Neural progenitor cell (in vitro differentiated cells): ENCODE results near the gene DIPK1B. TPM values are rescaled to one million over a fixed set of nuclear protein-coding genes. Genes with fewer than 3 reads are reported as not detected.

Source experiments
- DNase-seq: peaks from one replicate; pipeline ENCODE4 v3.0.0-alpha.2; 2016; ENCODE audit warnings: low spot score
- H2AFZ ChIP-seq: fragments of 200-600 bp; sonication (generic); replicated peaks from 2 replicates; pipeline ENCODE4 v1.6.1; 2016; ENCODE audit warnings: antibody characterized with exemption
- H3F3A ChIP-seq: fragments of 200-600 bp; sonication (generic); 2 replicates; pipeline ENCODE4 v1.6.1; 2016; ENCODE audit warnings: antibody characterized with exemption, low read depth
- H3K27ac ChIP-seq: fragments of 200-600 bp; sonication (generic); 2 replicates; pipeline ENCODE4 v1.5.1; 2016; ENCODE audit warnings: mild to moderate bottlenecking
- H3K27me3 ChIP-seq: fragments of 200-600 bp; sonication (generic); 2 replicates; pipeline ENCODE4 v1.6.1; 2016; ENCODE audit warnings: mild to moderate bottlenecking, moderate library complexity
- H3K36me3 ChIP-seq: fragments of 200-600 bp; sonication (generic); 2 replicates; pipeline ENCODE4 v1.5.1; 2016
- H3K4me1 ChIP-seq: fragments of 200-600 bp; sonication (generic); 2 replicates; pipeline ENCODE4 v1.6.1; 2016; ENCODE audit warnings: mixed run types
- H3K4me2 ChIP-seq: fragments of 200-600 bp; sonication (generic); 2 replicates; pipeline ENCODE4 v1.6.1; 2016
- H3K4me3 ChIP-seq: fragments of 200-600 bp; sonication (generic); 2 replicates; pipeline ENCODE4 v1.5.1; 2016
- H3K79me2 ChIP-seq: fragments of 200-600 bp; sonication (generic); 2 replicates; pipeline ENCODE4 v1.6.1; 2016; ENCODE audit warnings: low read depth
- H3K9ac ChIP-seq: fragments of 200-600 bp; sonication (generic); 2 replicates; pipeline ENCODE4 v1.6.1; 2016
- H3K9me3 ChIP-seq: fragments of 200-600 bp; sonication (generic); 2 replicates; pipeline ENCODE4 v1.5.1; 2016; ENCODE audit warnings: low read depth
- H4K20me1 ChIP-seq: fragments of 200-600 bp; sonication (generic); 2 replicates; pipeline ENCODE4 v1.6.1; 2016; ENCODE audit warnings: low read depth
- H3K27ac Mint-ChIP-seq: 3 replicates; pipeline ENCODE4 v1.8.0; 2021; ENCODE audit warnings: mixed read lengths
- H3K27me3 Mint-ChIP-seq: 2 replicates; pipeline ENCODE4 v1.8.0; 2022; ENCODE audit warnings: low read depth, mild to moderate bottlenecking, inconsistent platforms, moderate library complexity, mixed read lengths; ENCODE audit not compliant: insufficient read depth
- H3K36me3 Mint-ChIP-seq: 3 replicates; pipeline ENCODE4 v1.8.0; 2021; ENCODE audit warnings: mixed read lengths
- H3K4me1 Mint-ChIP-seq: 3 replicates; pipeline ENCODE4 v1.8.0; 2021; ENCODE audit warnings: mixed read lengths
- H3K4me3 Mint-ChIP-seq: 3 replicates; pipeline ENCODE4 v1.8.0; 2021; ENCODE audit warnings: mild to moderate bottlenecking, moderate library complexity, mixed read lengths
- H3K9me3 Mint-ChIP-seq: 3 replicates; pipeline ENCODE4 v1.8.0; 2020; ENCODE audit warnings: mixed read lengths
- CTCF ChIP-seq: fragments of 200-600 bp; sonication (generic); IDR thresholded peaks from 2 replicates; pipeline ENCODE4 v1.5.1; 2017; ENCODE audit warnings: antibody characterized with exemption, mild to moderate bottlenecking
- EZH2 ChIP-seq: fragments of 200-600 bp; sonication (generic); IDR thresholded peaks from 2 replicates; pipeline ENCODE4 v1.6.1; 2017; ENCODE audit warnings: antibody characterized with exemption, mild to moderate bottlenecking, moderate library complexity
- EZH2phosphoT487 ChIP-seq: fragments of 200-600 bp; sonication (generic); IDR thresholded peaks from 2 replicates; pipeline ENCODE4 v1.6.1; 2017; ENCODE audit warnings: antibody characterized with exemption
- total RNA-seq: library from RNA; depleted of rRNA; stranded (reverse); fragments of >200 nt; gene quantifications from 2 replicates; pipeline ENCODE4 v1.2.3, GENCODE V29; 2015; ENCODE audit warnings: low replicate concordance

Gene DIPK1B
- total RNA-seq, 1 donor from 2014 or later, result 11.8 TPM

GRCh38 chr9:136685790-136686533 lies 26.4 kb upstream of the DIPK1B start:
- Mint-ChIP-seq H3K9me3 (no peaks in the 10 kb centered on the region), H3K36me3 (no peaks in the 10 kb centered on the region), H3K4me3 (peak overlapping the region; percentile 86), H3K27ac (no peak overlapping the region), H3K27me3 (peaks cover 8% of the 10 kb centered on the region), H3K4me1 (peaks cover 14% of the 10 kb centered on the region)
- peaks cover 13% of the 10 kb centered on the region for H4K20me1 ChIP-seq
- H2AFZ ChIP-seq, result no peak overlapping the region
- no peaks in the 10 kb centered on the region for H3K79me2 ChIP-seq
- no peaks in the 10 kb centered on the region for H3K9me3 ChIP-seq
- peaks cover 52% of the 10 kb centered on the region for H3K27me3 ChIP-seq
- H3K27ac ChIP-seq, result no peak overlapping the region
- H3K4me1 ChIP-seq, result peaks cover 19% of the 10 kb centered on the region
- peak overlapping the region; percentile 57 for H3K4me3 ChIP-seq
- H3K9ac ChIP-seq, result no peak overlapping the region
- TF ChIP-seq EZH2phosphoT487, result no peak
- TF ChIP-seq EZH2, result no peak
- TF ChIP-seq CTCF, result no peak
- H3K4me2 ChIP-seq, result peak overlapping the region; percentile 85
- no peaks in the 10 kb centered on the region for H3K36me3 ChIP-seq
- peaks cover 17% of the 10 kb centered on the region for H3F3A ChIP-seq
- DNase-seq, result no peak

- TF ChIP-seq EZH2phosphoT487 (peak; percentile 63), CTCF (no peak), EZH2 (no peak)
- Histone ChIP-seq H3K9ac (no peak overlapping the region), H3K4me3 (peak overlapping the region; percentile 57), H3K9me3 (no peaks in the 10 kb centered on the region), H3K4me1 (peaks cover 21% of the 10 kb centered on the region), H2AFZ (no peak overlapping the region), H3K27ac (no peak overlapping the region), H3K36me3 (no peaks in the 10 kb centered on the region), H3K27me3 (peaks cover 52% of the 10 kb centered on the region), H3F3A (peaks cover 17% of the 10 kb centered on the region), H3K4me2 (peak overlapping the region; percentile 85), H3K79me2 (no peaks in the 10 kb centered on the region), H4K20me1 (peaks cover 13% of the 10 kb centered on the region)
- no peak for DNase-seq
- Mint-ChIP-seq H3K4me1 (peaks cover 13% of the 10 kb centered on the region), H3K9me3 (no peaks in the 10 kb centered on the region), H3K4me3 (peak overlapping the region; percentile 86), H3K27me3 (peaks cover 8% of the 10 kb centered on the region), H3K27ac (no peak overlapping the region), H3K36me3 (no peaks in the 10 kb centered on the region)
Observed at GRCh38 chr9:136686534-136686793, 25.9 kb upstream of the DIPK1B start.

- Mint-ChIP-seq H3K36me3 (no peaks in the 10 kb centered on the region), H3K9me3 (no peaks in the 10 kb centered on the region), H3K4me1 (peaks cover 12% of the 10 kb centered on the region), H3K27ac (no peak within 1 kb of the TSS), H3K27me3 (peaks cover 8% of the 10 kb centered on the region), H3K4me3 (peak within 1 kb of the TSS; percentile 86)
- TF ChIP-seq EZH2phosphoT487 (peak; percentile 77), CTCF (no peak), EZH2 (peak; percentile 80)
- Histone ChIP-seq H2AFZ (no peak within 1 kb of the TSS), H3K4me2 (peak within 1 kb of the TSS; percentile 85), H3F3A (peaks cover 17% of the 10 kb centered on the region), H3K4me3 (peak within 1 kb of the TSS; percentile 57), H3K79me2 (no peaks in the 10 kb centered on the region), H4K20me1 (peaks cover 13% of the 10 kb centered on the region), H3K9ac (no peak within 1 kb of the TSS), H3K27me3 (peaks cover 52% of the 10 kb centered on the region), H3K36me3 (no peaks in the 10 kb centered on the region), H3K4me1 (peaks cover 27% of the 10 kb centered on the region), H3K27ac (no peak within 1 kb of the TSS), H3K9me3 (no peaks in the 10 kb centered on the region)
- peak; percentile 68 for DNase-seq
Observed at GRCh38 chr9:136686794-136687711, 25.3 kb upstream of the DIPK1B start, which contains the start of gene AGPAT2. Gene AGPAT2, minus strand, starts transcription at chr9:136687457. Its CDS starts 100 bp downstream, at chr9:136687357.
